GM18951 (cell line): ENCODE results near the gene SMAP1.

Experiments
- POLR2A ChIP-seq: IDR thresholded peaks from 4 replicates; pipeline ENCODE4 v1.6.1; 2011; ENCODE audit warnings: mild to moderate bottlenecking; ENCODE audit not compliant: insufficient read length, insufficient read depth; ENCODE audit errors: extremely low read depth
- in situ Hi-C: fragments of 300-500 bp; cut with MboI; formaldehyde crosslinking; loops from one replicate; pipeline ENCODE4 v1.12.0; 2022; ENCODE audit warnings: low sequenced_read_pairs, mixed read lengths, inconsistent platforms; ENCODE audit not compliant: unreplicated experiment

The SMAP1 gene

GRCh38 chr6:70884074-70884983 is 216.6 kb downstream of the SMAP1 start:
- in situ Hi-C loops: no loop called here
- no peak for TF ChIP-seq POLR2A

- in situ Hi-C loops: loop anchor here (5.0 kb wide), 1 partner anchor 189 kb away; no protein-coding TSS in a partner anchor
Observed at GRCh38 chr6:70886071-70886470, 218.4 kb downstream of the SMAP1 start.

GRCh38 chr6:70886661-70887060 is 219.0 kb downstream of the SMAP1 start:
- in situ Hi-C loops: loop anchor here (5.0 kb wide), 1 partner anchor 189 kb away; no protein-coding TSS in a partner anchor

More at GRCh38 chr6:70886071-70886470, 218.4 kb downstream of the SMAP1 start:
- TF ChIP-seq POLR2A: no peak

GRCh38 chr6:70889270-70889669 is 221.6 kb downstream of the SMAP1 start:
- in situ Hi-C loops: loop anchor here (5.0 kb wide), 1 partner anchor 192 kb away; no protein-coding TSS in a partner anchor
- no peak for TF ChIP-seq POLR2A

More at GRCh38 chr6:70886661-70887060, 219.0 kb downstream of the SMAP1 start:
- TF ChIP-seq POLR2A: no peak

- TF ChIP-seq POLR2A: no peak
- in situ Hi-C loops: no loop called here
Observed at GRCh38 chr6:70894001-70894400, 226.3 kb downstream of the SMAP1 start.

- in situ Hi-C loops: no loop called here
- TF ChIP-seq POLR2A: no peak
Observed at GRCh38 chr6:70900047-70900446, 232.4 kb downstream of the SMAP1 start.

GRCh38 chr6:70901324-70901723 is 233.6 kb downstream of the SMAP1 start:
- in situ Hi-C loops: no loop called here
- TF ChIP-seq POLR2A: no peak

GRCh38 chr6:70903665-70904452 is 236.2 kb downstream of the SMAP1 start:
- in situ Hi-C loops: no loop called here
- TF ChIP-seq POLR2A: no peak

GRCh38 chr6:70905742-70906141 is 238.1 kb downstream of the SMAP1 start:
- no peak for TF ChIP-seq POLR2A
- in situ Hi-C loops: no loop called here
